ENCODE data around the gene MYO18A. TPM values are rescaled to one million over a fixed set of nuclear protein-coding genes. Genes with fewer than 3 reads are reported as not detected.

Gene MYO18A
- total and polyA plus RNA-seq, 2 experiments from 2014 or later, result 33.8 to 35.6 TPM

DNA sequence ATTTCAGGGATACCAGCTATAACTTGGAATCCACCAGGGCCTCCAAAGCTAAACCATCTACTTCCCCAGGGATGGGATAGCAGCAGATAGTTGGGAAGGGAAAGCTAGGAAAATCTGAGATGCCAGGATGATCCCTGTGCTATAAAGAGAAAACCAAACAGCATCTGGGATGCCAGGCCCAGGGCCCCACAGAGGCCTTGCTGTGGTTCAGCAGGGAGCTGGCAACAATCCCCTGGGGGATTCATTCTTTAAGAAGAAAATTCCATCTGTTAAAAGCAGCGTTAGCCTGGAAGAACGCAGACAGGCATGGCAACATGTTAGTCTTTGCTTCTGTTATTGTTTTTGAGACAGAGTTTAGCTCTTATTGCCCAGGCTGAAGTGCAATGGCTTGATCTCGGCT, 16.6 kb downstream of the MYO18A start:
- H3K4me1 ChIP-seq (ENCODE audit: insufficient read depth), result peaks cover 55% of the 10 kb centered on the region
- peak overlapping the region; percentile 41 for H3K4me2 ChIP-seq
- H3K36me3 ChIP-seq (replicated peaks; ENCODE audit: insufficient read depth, low read depth), result no peaks in the 10 kb centered on the region
- H3K9me2 ChIP-seq (replicated peaks; ENCODE audit: insufficient read depth), result no peaks in the 10 kb centered on the region
- TF ChIP-seq, protein P1, sequence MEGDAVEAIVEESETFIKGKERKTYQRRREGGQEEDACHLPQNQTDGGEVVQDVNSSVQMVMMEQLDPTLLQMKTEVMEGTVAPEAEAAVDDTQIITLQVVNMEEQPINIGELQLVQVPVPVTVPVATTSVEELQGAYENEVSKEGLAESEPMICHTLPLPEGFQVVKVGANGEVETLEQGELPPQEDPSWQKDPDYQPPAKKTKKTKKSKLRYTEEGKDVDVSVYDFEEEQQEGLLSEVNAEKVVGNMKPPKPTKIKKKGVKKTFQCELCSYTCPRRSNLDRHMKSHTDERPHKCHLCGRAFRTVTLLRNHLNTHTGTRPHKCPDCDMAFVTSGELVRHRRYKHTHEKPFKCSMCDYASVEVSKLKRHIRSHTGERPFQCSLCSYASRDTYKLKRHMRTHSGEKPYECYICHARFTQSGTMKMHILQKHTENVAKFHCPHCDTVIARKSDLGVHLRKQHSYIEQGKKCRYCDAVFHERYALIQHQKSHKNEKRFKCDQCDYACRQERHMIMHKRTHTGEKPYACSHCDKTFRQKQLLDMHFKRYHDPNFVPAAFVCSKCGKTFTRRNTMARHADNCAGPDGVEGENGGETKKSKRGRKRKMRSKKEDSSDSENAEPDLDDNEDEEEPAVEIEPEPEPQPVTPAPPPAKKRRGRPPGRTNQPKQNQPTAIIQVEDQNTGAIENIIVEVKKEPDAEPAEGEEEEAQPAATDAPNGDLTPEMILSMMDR (IDR thresholded peaks at IDR 0.05; ENCODE audit: poor library complexity), result no peak
- TF ChIP-seq EZH2 (IDR thresholded peaks at IDR 0.05; ENCODE audit: borderline replicate concordance) (no peak), EZH2phosphoT487 (IDR thresholded peaks at IDR 0.05; ENCODE audit: low read depth, severe bottlenecking, unreplicated experiment) (no peak)
- WGBS (ENCODE audit: low lambda C conversion rate, missing lambda C conversion rate), result 56% methylated on average over 3 of the region's 3 CpGs
- peak overlapping the region; percentile 48 for H3K27ac ChIP-seq
- no peaks in the 10 kb centered on the region for H3K9me3 ChIP-seq (ENCODE audit: low read depth)
- no peaks in the 10 kb centered on the region for H3K27me3 ChIP-seq
- DNase-seq (ENCODE audit: low spot score), result peak; percentile 26
- H3K4me3 ChIP-seq, result no peak overlapping the region
- no peak overlapping the region for H2AFZ ChIP-seq
- peaks cover 78% of the 10 kb centered on the region for H3K79me2 ChIP-seq
- H4K20me1 ChIP-seq (ENCODE audit: insufficient read depth, poor library complexity, severe bottlenecking), result no peaks in the 10 kb centered on the region

DNA sequence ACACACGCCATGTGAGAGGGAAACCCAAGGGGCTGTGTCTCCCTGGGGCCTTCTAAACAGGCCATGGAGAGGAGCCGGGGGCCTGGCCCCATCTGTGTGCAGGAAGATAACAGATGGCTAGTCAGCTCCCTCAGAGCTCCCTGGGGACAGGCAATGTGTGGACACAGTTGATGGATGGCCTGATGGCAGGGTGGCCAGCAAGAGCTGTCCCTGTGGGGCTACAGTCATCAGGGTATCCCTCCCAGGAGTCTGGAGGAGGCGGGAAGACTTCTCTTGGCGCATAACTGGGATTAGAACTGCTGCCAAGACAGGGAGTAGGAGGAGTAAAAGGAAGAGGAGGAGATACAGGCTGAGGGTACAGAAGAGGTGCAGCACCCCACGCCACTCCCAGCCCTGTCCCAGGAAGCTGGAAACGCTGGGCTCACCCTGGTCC, 17.3 kb downstream of the MYO18A start:
- Histone ChIP-seq H3K4me1 (ENCODE audit: insufficient read depth) (peaks cover 57% of the 10 kb centered on the region), H3K79me2 (peaks cover 78% of the 10 kb centered on the region), H2AFZ (no peak overlapping the region), H3K27me3 (no peaks in the 10 kb centered on the region), H3K9me3 (ENCODE audit: low read depth) (no peaks in the 10 kb centered on the region), H3K27ac (peak overlapping the region; percentile 42), H3K4me3 (no peak overlapping the region), H4K20me1 (ENCODE audit: insufficient read depth, poor library complexity, severe bottlenecking) (no peaks in the 10 kb centered on the region), H3K9me2 (replicated peaks; ENCODE audit: insufficient read depth) (no peaks in the 10 kb centered on the region), H3K4me2 (peak overlapping the region; percentile 41), H3K36me3 (replicated peaks; ENCODE audit: insufficient read depth, low read depth) (no peaks in the 10 kb centered on the region)
- TF ChIP-seq EZH2 (IDR thresholded peaks at IDR 0.05; ENCODE audit: borderline replicate concordance), result no peak
- TF ChIP-seq EZH2phosphoT487 (IDR thresholded peaks at IDR 0.05; ENCODE audit: low read depth, severe bottlenecking, unreplicated experiment), result no peak
- TF ChIP-seq, protein P1 (IDR thresholded peaks at IDR 0.05; ENCODE audit: poor library complexity), result no peak
- DNase-seq (ENCODE audit: low spot score), result no peak
- 84% methylated on average over 6 of the region's 6 CpGs for WGBS (ENCODE audit: low lambda C conversion rate, missing lambda C conversion rate)

DNA sequence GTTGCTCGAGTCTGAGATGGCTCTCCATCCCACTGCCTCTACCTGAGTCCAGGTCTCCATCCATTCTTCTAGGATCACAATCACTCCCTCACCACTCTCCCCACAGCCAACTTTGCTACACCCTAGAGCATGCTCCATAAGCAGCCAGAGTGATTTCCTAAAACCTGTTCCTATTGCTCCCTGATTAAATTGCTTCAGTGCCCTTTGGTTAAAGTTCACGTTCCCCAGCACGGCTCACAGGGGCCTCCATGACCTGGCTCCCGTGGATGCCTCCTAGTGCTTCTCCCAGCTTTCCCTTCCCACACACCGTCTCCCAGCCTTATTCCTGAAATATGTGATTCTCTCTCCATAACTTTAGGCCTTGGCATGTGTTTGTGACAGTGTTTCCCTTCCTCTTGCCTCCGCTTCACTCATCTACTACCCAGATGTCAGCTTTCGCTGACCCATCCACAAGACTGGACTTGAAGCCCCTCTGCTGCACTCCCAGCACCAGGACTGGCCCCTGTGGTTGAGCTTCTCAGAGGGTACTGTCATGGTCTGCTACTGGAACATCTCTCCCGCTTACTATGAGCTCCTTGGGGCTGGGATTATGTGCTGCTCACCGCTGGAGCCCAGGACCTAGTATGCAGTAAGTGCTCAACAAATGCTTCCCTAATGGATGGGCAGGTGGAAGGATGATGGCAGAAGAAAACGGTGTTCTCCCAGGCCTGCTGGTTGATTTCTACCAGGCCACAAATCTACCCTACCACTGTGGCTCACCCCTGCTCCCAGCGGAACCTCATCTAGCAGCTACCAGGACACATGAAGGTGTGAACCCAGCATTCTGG, 17.9 kb downstream of the MYO18A start:
- H4K20me1 ChIP-seq (ENCODE audit: insufficient read depth, poor library complexity, severe bottlenecking), result no peaks in the 10 kb centered on the region
- peaks cover 78% of the 10 kb centered on the region for H3K79me2 ChIP-seq
- no peaks in the 10 kb centered on the region for H3K27me3 ChIP-seq
- H2AFZ ChIP-seq, result no peak overlapping the region
- no peaks in the 10 kb centered on the region for H3K36me3 ChIP-seq (replicated peaks; ENCODE audit: insufficient read depth, low read depth)
- H3K4me3 ChIP-seq, result no peak overlapping the region
- H3K4me2 ChIP-seq, result no peak overlapping the region
- peaks cover 59% of the 10 kb centered on the region for H3K4me1 ChIP-seq (ENCODE audit: insufficient read depth)
- WGBS (ENCODE audit: low lambda C conversion rate, missing lambda C conversion rate), result 89% methylated on average over 11 of the region's 11 CpGs
- TF ChIP-seq EZH2 (IDR thresholded peaks at IDR 0.05; ENCODE audit: borderline replicate concordance) (no peak), EZH2phosphoT487 (IDR thresholded peaks at IDR 0.05; ENCODE audit: low read depth, severe bottlenecking, unreplicated experiment) (no peak)
- TF ChIP-seq, protein P1 (IDR thresholded peaks at IDR 0.05; ENCODE audit: poor library complexity), result no peak
- DNase-seq (ENCODE audit: low spot score), result no peak
- H3K27ac ChIP-seq, result peak overlapping the region; percentile 42
- H3K9me3 ChIP-seq (ENCODE audit: low read depth), result no peaks in the 10 kb centered on the region
- H3K9me2 ChIP-seq (replicated peaks; ENCODE audit: insufficient read depth), result no peaks in the 10 kb centered on the region
